ENCODE results near the gene CBLB. TPM values are rescaled to one million over a fixed set of nuclear protein-coding genes. Genes with fewer than 3 reads are reported as not detected.

CBLB gene
- total RNA-seq, 6 experiments from 2014 or later: 9.4 to 21.4 (median 18.2) TPM

- ATAC-seq (no peak), DNase-seq (no peak)
- no peaks in the 10 kb centered on the region for H3K9me3 ChIP-seq
- peaks cover 2 to 17% (median 8%) of the 10 kb centered on the region in 4 donors for H3K4me1 ChIP-seq
- intact Hi-C loops (cut with DNase I): no loop called here
- H3K4me3 ChIP-seq: peak overlapping the region in 2 of 3 donors; percentile 4 to 6
- no peak for TF ChIP-seq CTCF (IDR thresholded peaks at IDR 0.05)
- no peak for TF ChIP-seq POLR2A (IDR thresholded peaks at IDR 0.05)
- H3K36me3 ChIP-seq: no peaks in the 10 kb centered on the region
- 38% methylated on average over 1 of the region's 1 CpG for whole genome bisulfite sequencing (ENCODE audit: insufficient coverage, low coverage, low lambda C conversion rate, missing lambda C conversion rate)
- H3K27ac ChIP-seq: peak overlapping the region in 2 of 3 donors; percentile 93 to 97
- H3K27me3 ChIP-seq: no peaks in the 10 kb centered on the region
Observed at GRCh38 chr3:105865867-105866350, 2.9 kb downstream of the CBLB start.

GRCh38 chr3:105865016-105865623 is 3.7 kb downstream of the CBLB start:
- intact Hi-C loops (cut with DNase I): no loop called here
- peaks cover 2 to 13% (median 6%) of the 10 kb centered on the region in 4 donors for H3K4me1 ChIP-seq
- DNase-seq (no peak), ATAC-seq (no peak)
- peak overlapping the region in 1 of 3 donors; percentile 6 for H3K27ac ChIP-seq
- 53% methylated on average over 1 of the region's 1 CpG for WGBS (ENCODE audit: insufficient coverage, low coverage, low lambda C conversion rate, missing lambda C conversion rate)
- H3K36me3 ChIP-seq: no peaks in the 10 kb centered on the region
- H3K27me3 ChIP-seq: no peaks in the 10 kb centered on the region
- no peak overlapping the region for H3K4me3 ChIP-seq
- TF ChIP-seq POLR2A (IDR thresholded peaks at IDR 0.05) (no peak), CTCF (IDR thresholded peaks at IDR 0.05) (no peak)
- no peaks in the 10 kb centered on the region for H3K9me3 ChIP-seq

- ATAC-seq (no peak), DNase-seq (no peak)
- Histone ChIP-seq H3K27me3 (no peaks in the 10 kb centered on the region), H3K27ac (no peak overlapping the region), H3K9me3 (no peaks in the 10 kb centered on the region), H3K4me3 (no peak overlapping the region), H3K4me1 (peaks cover 2 to 9% (median 4%) of the 10 kb centered on the region in 4 donors), H3K36me3 (no peaks in the 10 kb centered on the region)
- TF ChIP-seq CTCF (IDR thresholded peaks at IDR 0.05) (no peak), POLR2A (IDR thresholded peaks at IDR 0.05) (no peak)
- intact Hi-C loops (cut with DNase I): no loop called here
- WGBS (ENCODE audit: insufficient coverage, low coverage, low lambda C conversion rate, missing lambda C conversion rate): 85% methylated on average over 4 of the region's 4 CpGs
Observed at GRCh38 chr3:105864212-105864611, 4.6 kb downstream of the CBLB start.

GRCh38 chr3:105863608-105864007 is 5.2 kb downstream of the CBLB start:
- no peak overlapping the region for H3K27ac ChIP-seq

More at GRCh38 chr3:105863608-105864007, 5.2 kb downstream of the CBLB start:
- Histone ChIP-seq H3K27me3 (no peaks in the 10 kb centered on the region), H3K9me3 (no peaks in the 10 kb centered on the region), H3K36me3 (no peaks in the 10 kb centered on the region), H3K4me1 (peaks cover 0 to 9% (median 4%) of the 10 kb centered on the region in 4 donors), H3K4me3 (no peak overlapping the region)
- intact Hi-C loops (cut with DNase I): no loop called here
- TF ChIP-seq POLR2A (IDR thresholded peaks at IDR 0.05) (no peak), CTCF (IDR thresholded peaks at IDR 0.05) (no peak)
- no peak for ATAC-seq
- DNase-seq: no peak
- 81% methylated on average over 1 of the region's 1 CpG for WGBS (ENCODE audit: insufficient coverage, low coverage, low lambda C conversion rate, missing lambda C conversion rate)

All from right lobe of liver (tissue), 6 donors.